Gastrocnemius medialis (tissue), 4 donors: ENCODE measurements around the gene MAPK12. TPM values are rescaled to one million over a fixed set of nuclear protein-coding genes. Genes with fewer than 3 reads are reported as not detected.

ENCODE experiments used
- ATAC-seq, 2 donors: fragments of 150-250 bp; one replicate each; pipeline ENCODE4 v1.9.1; 2016
- DNase-seq, 2 donors: peaks; one replicate each; pipeline ENCODE4 v3.0.0-alpha.2; 2019
- H3K27ac ChIP-seq, 4 donors: fragments of 200-600 bp; sonication (generic); 1 replicate in 1 of 4; 2 replicates in 3 of 4; pipeline ENCODE4 v1.5.1; 2016 to 2018; ENCODE audit warnings: mild to moderate bottlenecking in 2 of 4, moderate library complexity in 1 of 4
- H3K27me3 ChIP-seq, 3 donors: fragments of 200-600 bp; sonication (generic) in 2 of 3; 1 replicate in 1 of 3; 2 replicates in 2 of 3; pipeline versions ENCODE4 v1.5.1 to v1.6.0; 2016 to 2019; ENCODE audit warnings: mild to moderate bottlenecking in 1 of 3, moderate library complexity in 1 of 3
- H3K36me3 ChIP-seq, 2 donors: fragments of 200-600 bp; sonication (generic) in 1 of 2; one replicate each; pipeline ENCODE4 v1.5.1; 2017 to 2018
- H3K4me1 ChIP-seq, 2 donors: fragments of 200-600 bp; sonication (generic) in 1 of 2; one replicate each; pipeline ENCODE4 v1.5.1; 2016 to 2017; ENCODE audit warnings: mild to moderate bottlenecking in 2 of 2
- H3K4me3 ChIP-seq, 4 donors: fragments of 200-600 bp; sonication (generic) in 3 of 4; 1 replicate in 1 of 4; 2 replicates in 3 of 4; pipeline ENCODE4 v1.5.1; 2016 to 2019; ENCODE audit warnings: mild to moderate bottlenecking in 2 of 4
- H3K9me3 ChIP-seq, 3 donors: fragments of 200-600 bp; sonication (generic) in 2 of 3; 1 replicate in 1 of 3; 2 replicates in 2 of 3; pipeline ENCODE4 v1.5.1; 2016 to 2019
- POLR2A ChIP-seq, 2 donors: fragments of 450-650 bp; IDR thresholded peaks; one replicate each; pipeline ENCODE4 v1.6.1; 2017; ENCODE audit warnings: antibody characterized with exemption in 2 of 2, mild to moderate bottlenecking in 2 of 2, moderate library complexity in 2 of 2
- in situ Hi-C, 4 donors: fragments of 200-750 bp; cut with MboI; loops; one replicate each; pipeline versions ENCODE4 v1.15.0 to v1.8.0; 2017; ENCODE audit warnings: low sequenced_read_pairs in 4 of 4
- intact Hi-C: fragments of 100-400 bp; cut with DNase I; formaldehyde crosslinking; loops from one replicate; pipeline ENCODE4 v1.15.1; 2023; ENCODE audit warnings: low total_unique reads
- total RNA-seq, 4 donors: library from RNA; depleted of rRNA; stranded (reverse); fragments of >200 nt; gene quantifications; one replicate each; pipeline versions ENCODE4 v1.1.0 to v1.2.3, GENCODE V29; 2016
- TF ChIP-seq, protein P1 (sequence below), 5 experiments: fragments of 450-650 bp in 3 of 5; fragments of 200-600 bp in 2 of 5; sonication (generic) in 2 of 5; IDR thresholded peaks in 4 of 5; conservative IDR thresholded peaks in 1 of 5; 1 replicate in 4 of 5; 2 replicates in 1 of 5; pipeline ENCODE4 v1.5.1; 2016 to 2019; ENCODE audit warnings: antibody characterized with exemption in 5 of 5, mild to moderate bottlenecking in 3 of 5, moderate library complexity in 3 of 5

MAPK12 gene
- total RNA-seq, 4 donors from 2014 or later, result 126 to 290 (median 219) TPM

DNA sequence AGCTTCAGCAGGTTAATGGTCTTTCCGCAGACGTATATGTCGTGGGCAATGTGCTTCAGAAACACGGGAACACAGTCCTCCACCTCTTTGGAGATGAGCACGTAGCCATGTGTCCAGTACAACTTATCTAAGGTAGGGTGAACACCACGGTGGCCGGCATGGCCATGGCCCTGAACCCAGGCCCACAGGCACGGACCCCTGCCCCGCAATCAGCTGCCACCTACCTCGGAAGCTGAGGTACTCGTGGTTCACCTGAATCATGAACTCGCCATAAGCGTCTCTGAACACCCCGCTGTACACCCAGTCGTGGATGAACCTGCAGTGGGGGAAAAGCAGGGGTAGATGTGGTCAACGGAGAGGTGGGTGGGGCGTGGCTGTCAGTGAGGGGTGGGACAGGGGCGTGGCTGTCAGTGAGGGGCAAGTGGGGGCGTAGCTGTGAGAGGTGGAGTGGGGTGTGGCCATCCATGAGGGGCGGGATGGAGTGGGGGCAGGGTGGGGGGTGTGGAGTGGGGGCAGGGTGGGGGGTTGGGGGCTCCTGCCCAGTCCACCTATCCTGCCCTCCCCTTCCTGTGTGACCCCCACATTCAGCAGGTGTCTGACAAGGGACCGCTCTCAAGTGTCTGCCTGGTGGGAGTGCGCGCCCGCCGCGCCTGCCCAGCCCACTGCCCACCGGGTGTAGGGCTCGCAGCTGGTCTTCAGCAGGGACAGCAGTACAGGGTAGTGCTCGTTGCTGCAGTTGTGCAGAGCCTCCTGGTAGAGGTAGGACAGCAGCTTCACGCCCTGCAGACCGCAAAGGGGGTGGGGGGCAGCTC is 35.2 kb downstream of the MAPK12 start:
- no peaks in the 10 kb centered on the region for H3K4me1 ChIP-seq
- no peak overlapping the region for H3K27ac ChIP-seq
- in situ Hi-C loops (no loop called here), intact Hi-C loops (no loop called here)
- peaks cover 0 to 70% of the 10 kb centered on the region in 2 donors for H3K36me3 ChIP-seq
- no peak for DNase-seq
- ATAC-seq, result no peak
- H3K4me3 ChIP-seq, result no peak overlapping the region
- no peaks in the 10 kb centered on the region for H3K9me3 ChIP-seq
- TF ChIP-seq POLR2A (IDR thresholded peaks at IDR 0.05), result no peak
- TF ChIP-seq, protein P1, sequence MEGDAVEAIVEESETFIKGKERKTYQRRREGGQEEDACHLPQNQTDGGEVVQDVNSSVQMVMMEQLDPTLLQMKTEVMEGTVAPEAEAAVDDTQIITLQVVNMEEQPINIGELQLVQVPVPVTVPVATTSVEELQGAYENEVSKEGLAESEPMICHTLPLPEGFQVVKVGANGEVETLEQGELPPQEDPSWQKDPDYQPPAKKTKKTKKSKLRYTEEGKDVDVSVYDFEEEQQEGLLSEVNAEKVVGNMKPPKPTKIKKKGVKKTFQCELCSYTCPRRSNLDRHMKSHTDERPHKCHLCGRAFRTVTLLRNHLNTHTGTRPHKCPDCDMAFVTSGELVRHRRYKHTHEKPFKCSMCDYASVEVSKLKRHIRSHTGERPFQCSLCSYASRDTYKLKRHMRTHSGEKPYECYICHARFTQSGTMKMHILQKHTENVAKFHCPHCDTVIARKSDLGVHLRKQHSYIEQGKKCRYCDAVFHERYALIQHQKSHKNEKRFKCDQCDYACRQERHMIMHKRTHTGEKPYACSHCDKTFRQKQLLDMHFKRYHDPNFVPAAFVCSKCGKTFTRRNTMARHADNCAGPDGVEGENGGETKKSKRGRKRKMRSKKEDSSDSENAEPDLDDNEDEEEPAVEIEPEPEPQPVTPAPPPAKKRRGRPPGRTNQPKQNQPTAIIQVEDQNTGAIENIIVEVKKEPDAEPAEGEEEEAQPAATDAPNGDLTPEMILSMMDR (IDR thresholded peaks at IDR 0.05 in 4 of 5, conservative IDR thresholded peaks at IDR 0.05 in 1 of 5), result no peak
- no peaks in the 10 kb centered on the region for H3K27me3 ChIP-seq

DNA sequence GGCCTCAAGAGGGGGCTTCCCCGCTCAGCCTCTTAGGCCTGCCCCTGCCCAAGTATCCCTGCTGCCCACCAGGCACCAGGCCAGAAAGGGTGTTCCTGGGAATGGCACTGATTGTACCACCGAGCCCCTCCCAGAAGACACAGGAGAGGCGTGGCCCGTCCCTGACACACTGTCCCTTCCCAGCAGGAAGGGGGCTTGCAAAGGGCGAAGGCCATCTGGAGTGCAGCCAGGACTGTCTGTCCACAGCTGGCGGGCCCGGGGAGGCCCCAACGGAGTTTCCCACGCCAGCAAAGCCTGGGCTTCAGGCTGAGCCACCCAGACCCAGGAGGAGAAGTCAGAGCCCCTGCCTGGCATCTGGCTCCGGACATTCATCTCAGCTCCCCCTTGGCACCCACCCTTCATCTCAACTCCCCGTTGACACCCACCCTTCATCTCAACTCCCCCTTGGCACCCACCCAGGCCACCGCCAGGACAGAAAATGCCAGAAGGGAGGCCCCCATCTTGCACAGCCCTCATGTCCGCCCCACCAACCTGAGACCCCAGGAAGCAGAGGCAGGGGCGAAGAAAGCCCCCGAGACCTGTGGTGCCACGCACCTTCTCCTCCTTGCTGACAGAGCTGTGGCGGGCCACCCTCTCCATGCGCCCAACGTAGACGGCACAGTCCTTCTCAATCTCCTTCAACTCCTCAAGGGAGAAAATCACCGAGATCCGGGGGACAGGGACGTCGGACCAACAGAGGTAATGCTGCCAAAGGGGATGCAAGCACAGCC is 36.1 kb downstream of the MAPK12 start:
- Histone ChIP-seq H3K4me3 (no peak overlapping the region), H3K36me3 (peaks cover 0 to 79% of the 10 kb centered on the region in 2 donors), H3K27ac (no peak overlapping the region), H3K4me1 (no peaks in the 10 kb centered on the region), H3K9me3 (no peaks in the 10 kb centered on the region), H3K27me3 (no peaks in the 10 kb centered on the region)
- intact Hi-C loops (loop anchor here (2.0 kb wide), 1 partner anchor 13 kb away; no protein-coding TSS in a partner anchor), in situ Hi-C loops (no loop called here)
- TF ChIP-seq, protein P1 (IDR thresholded peaks at IDR 0.05 in 4 of 5, conservative IDR thresholded peaks at IDR 0.05 in 1 of 5), result no peak
- TF ChIP-seq POLR2A (IDR thresholded peaks at IDR 0.05), result no peak
- ATAC-seq (no peak), DNase-seq (no peak)

DNA sequence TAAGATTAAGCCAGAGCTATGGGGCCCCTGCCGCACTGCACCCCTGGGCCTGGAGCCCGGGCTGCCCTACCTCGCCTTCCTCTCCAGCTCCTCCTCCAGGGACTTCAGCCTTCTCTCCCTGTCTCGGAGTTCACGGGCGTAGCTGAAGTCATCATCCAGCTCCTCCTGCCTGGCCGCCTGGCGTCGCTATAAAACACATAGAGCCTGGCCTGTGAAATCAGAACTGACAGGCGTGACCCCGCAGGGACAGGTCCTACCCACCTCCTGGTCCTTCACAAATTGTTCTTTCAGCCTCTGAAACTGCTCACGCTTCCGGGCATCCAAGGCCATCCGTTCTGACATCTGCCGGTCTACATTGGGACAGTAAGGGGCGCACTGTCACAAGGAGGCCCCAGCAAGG is 37.4 kb downstream of the MAPK12 start:
- TF ChIP-seq, protein P1 (IDR thresholded peaks at IDR 0.05 in 4 of 5, conservative IDR thresholded peaks at IDR 0.05 in 1 of 5), result no peak
- no peak for TF ChIP-seq POLR2A (IDR thresholded peaks at IDR 0.05)
- H3K9me3 ChIP-seq, result no peaks in the 10 kb centered on the region
- H3K4me1 ChIP-seq, result no peaks in the 10 kb centered on the region
- H3K27ac ChIP-seq, result no peak overlapping the region
- no peak for ATAC-seq
- no peak overlapping the region for H3K4me3 ChIP-seq
- intact Hi-C loops (loop anchor here (2.0 kb wide), 1 partner anchor 15 kb away; no protein-coding TSS in a partner anchor), in situ Hi-C loops (no loop called here)
- H3K36me3 ChIP-seq, result peaks cover 0 to 78% of the 10 kb centered on the region in 2 donors
- no peaks in the 10 kb centered on the region for H3K27me3 ChIP-seq
- no peak for DNase-seq

DNA sequence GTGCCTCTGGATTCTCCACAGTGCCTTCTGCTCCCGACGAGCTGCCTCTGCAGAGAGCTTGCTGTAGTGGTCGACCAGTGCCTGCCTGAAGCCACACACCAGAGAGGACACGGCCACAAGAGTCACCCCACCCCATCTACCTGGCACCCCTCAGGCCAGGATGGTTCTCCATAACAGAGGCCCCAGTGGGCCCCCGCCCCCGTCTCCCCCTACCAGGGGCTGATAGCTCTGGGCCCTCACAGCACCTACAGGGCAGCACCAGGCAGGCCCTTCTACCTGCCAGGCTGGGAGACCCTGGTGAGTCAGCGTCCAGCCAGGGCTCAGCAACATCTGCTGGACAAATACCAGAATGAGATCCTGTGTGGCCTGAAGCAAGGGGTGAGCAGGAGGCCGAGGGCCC is 39.0 kb downstream of the MAPK12 start:
- H3K9me3 ChIP-seq, result no peaks in the 10 kb centered on the region
- no peak overlapping the region for H3K4me3 ChIP-seq
- no peak for DNase-seq
- no peaks in the 10 kb centered on the region for H3K4me1 ChIP-seq
- H3K27me3 ChIP-seq, result no peaks in the 10 kb centered on the region
- no peak for TF ChIP-seq POLR2A (IDR thresholded peaks at IDR 0.05)
- TF ChIP-seq, protein P1 (IDR thresholded peaks at IDR 0.05 in 4 of 5, conservative IDR thresholded peaks at IDR 0.05 in 1 of 5), result no peak
- H3K27ac ChIP-seq, result no peak overlapping the region
- H3K36me3 ChIP-seq, result peaks cover 0 to 85% of the 10 kb centered on the region in 2 donors
- in situ Hi-C loops, result no loop called here
- intact Hi-C loops, result no loop called here
- ATAC-seq, result no peak
